Measurements from ENCODE around the gene RIPPLY1.
"Not testable (repeated sequence)": the region's sequence is repeated elsewhere in the genome, so short reads cannot be mapped to it uniquely, and the experiment has no call there.

Gene RIPPLY1

GRCh38 chrX:106906361-106906760 is 3.2 kb upstream of the RIPPLY1 start:
- no peak for DNase-seq

GRCh38 chrX:106905064-106905708 is 2.0 kb upstream of the RIPPLY1 start:
- DNase-seq = no peak

GRCh38 chrX:106903856-106904528 is 851 bp upstream of the RIPPLY1 start:
- DNase-seq = no peak

GRCh38 chrX:106902684-106903083 is 457 bp downstream of the RIPPLY1 start:
- DNase-seq = no peak

- DNase-seq = no peak
Observed at GRCh38 chrX:106901781-106902219, 1.3 kb downstream of the RIPPLY1 start.

GRCh38 chrX:106901341-106901740 is 1.8 kb downstream of the RIPPLY1 start:
- DNase-seq = no peak

GRCh38 chrX:106899841-106900240 is 3.3 kb downstream of the RIPPLY1 start:
- no peak for DNase-seq

- no peak for DNase-seq
Observed at GRCh38 chrX:106899276-106899675, 3.9 kb downstream of the RIPPLY1 start.

- DNase-seq = peak; percentile 9 to 53
Observed at GRCh38 chrX:106898462-106898861, 4.7 kb downstream of the RIPPLY1 start.

GRCh38 chrX:106897259-106897658 is 5.9 kb downstream of the RIPPLY1 start:
- no peak for DNase-seq

GRCh38 chrX:106894978-106895452 is 8.1 kb downstream of the RIPPLY1 start:
- no peak for DNase-seq

GRCh38 chrX:106894392-106894909 is 8.7 kb downstream of the RIPPLY1 start:
- DNase-seq = peak; percentile 31 to 48

- no peak for DNase-seq
Observed at GRCh38 chrX:106891762-106892460, 11.2 kb downstream of the RIPPLY1 start.

- DNase-seq = no peak
Observed at GRCh38 chrX:106889468-106889867, 13.7 kb downstream of the RIPPLY1 start.

- no peak for DNase-seq
Observed at GRCh38 chrX:106875151-106875550, 28.0 kb downstream of the RIPPLY1 start.

- peak in 1 of 2 donors; percentile 29 for DNase-seq
Observed at GRCh38 chrX:106874075-106874474, 29.1 kb downstream of the RIPPLY1 start.

GRCh38 chrX:106872796-106873195 is 30.3 kb downstream of the RIPPLY1 start:
- DNase-seq = not testable (repeated sequence)

GRCh38 chrX:106863697-106864096 is 39.4 kb downstream of the RIPPLY1 start:
- DNase-seq = no peak

GRCh38 chrX:106862972-106863688 is 40.0 kb downstream of the RIPPLY1 start:
- peak in 1 of 2 donors; percentile 3 for DNase-seq

All from CD4-positive, alpha-beta T cell treated with Interferon alpha-2 for 1 hour (primary cell).